K562 (cell line): ENCODE data around the gene TMEM184A. TPM values are rescaled to one million over a fixed set of nuclear protein-coding genes. Genes with fewer than 3 reads are reported as not detected.

Experiments
- ATAC-seq: fragments of 200-7000 bp; cut with Tn5 transposase; 3 replicates; pipeline ENCODE4 v1.9.1; 2020; ENCODE audit warnings: moderate library complexity
- BruUV-seq: library from RNA; stranded (reverse); fragments of 400-500 nt; replicated peaks from 2 replicates; lab custom pipeline; 2021; lab: Mats Ljungman, UMichigan
- CTCF ChIA-PET: fragments of 300-600 bp; formaldehyde crosslinking; extraction: SDS; loops from one replicate; lab custom pipeline; 2021; ENCODE audit warnings: low intra/inter-chr PET ratio; lab: Yijun Ruan, JAX
- POLR2A ChIA-PET: fragments of 300-600, 350-650 bp; sonication (Branson Sonifier 250); formaldehyde crosslinking; extraction: SDS; loops from one replicate; lab custom pipeline; 2021; ENCODE audit warnings: antibody characterized with exemption, inconsistent platforms; lab: Yijun Ruan, JAX
- DNase-seq, 4 experiments: peaks; one replicate each; pipeline versions ENCODE4 v3.0.0 to v3.0.0-alpha.2; 2011 to 2018; ENCODE audit warnings: low spot score in 3 of 4, mixed read lengths in 3 of 4; ENCODE audit errors: extremely low read depth in 1 of 4
- FAIRE-seq: peaks from 2 replicates; lab custom pipeline; 2011; peaks lifted over from hg19 to GRCh38; lab: Jason Lieb, UNC
- H2AFZ ChIP-seq: 2 replicates; pipeline ENCODE4 v1.6.0; 2011; ENCODE audit warnings: low read depth, low read length, control low read depth, inconsistent platforms
- H3K27ac ChIP-seq: fragments of 200-600 bp; 3 replicates; pipeline ENCODE4 v1.8.0; 2011; ENCODE audit warnings: low read depth, mild to moderate bottlenecking, control low read depth, inconsistent platforms, low read length, moderate library complexity, mixed read lengths; ENCODE audit errors: extremely low read depth
- H3K27me3 ChIP-seq, 2 experiments: fragments of 300-600 bp in 1 of 2; 2 replicates in 1 of 2; 3 replicates in 1 of 2; pipeline versions ENCODE4 v1.6.0 to v1.8.0; 2011; ENCODE audit warnings: inconsistent platforms in 2 of 2, low read length in 2 of 2, mild to moderate bottlenecking in 1 of 2, mixed read lengths in 1 of 2, moderate library complexity in 1 of 2; ENCODE audit not compliant: control insufficient read depth in 2 of 2, insufficient read depth in 2 of 2
- H3K36me3 ChIP-seq: fragments of 300-600 bp; 3 replicates; pipeline ENCODE4 v1.8.0; 2011; ENCODE audit warnings: mild to moderate bottlenecking, low read length, inconsistent platforms; ENCODE audit not compliant: control insufficient read depth, insufficient read depth
- H3K4me1 ChIP-seq, 2 experiments: fragments of 200-600 bp in 1 of 2; replicated peaks in 1 of 2; 2 replicates in 1 of 2; 3 replicates in 1 of 2; pipeline versions ENCODE4 v1.5.1 to v1.8.0; 2011; ENCODE audit warnings: inconsistent platforms in 2 of 2, low read length in 2 of 2, mild to moderate bottlenecking in 1 of 2, mixed read lengths in 1 of 2, moderate library complexity in 1 of 2; ENCODE audit not compliant: control insufficient read depth in 2 of 2, insufficient read depth in 2 of 2
- H3K4me2 ChIP-seq: 2 replicates; pipeline ENCODE4 v1.6.1; 2011; ENCODE audit warnings: low read length, control low read depth, inconsistent platforms, mixed read lengths; ENCODE audit not compliant: insufficient read depth
- H3K4me3 ChIP-seq: fragments of 200-600 bp; sonication (generic), shearing (Covaris generic); 2 replicates; pipeline ENCODE4 v1.5.1; 2016; ENCODE audit warnings: control low read depth, inconsistent platforms
- H3K79me2 ChIP-seq: fragments of 200-600 bp; 3 replicates; pipeline ENCODE4 v1.8.0; 2011; ENCODE audit warnings: low read length, inconsistent platforms; ENCODE audit not compliant: control insufficient read depth, insufficient read depth
- H3K9ac ChIP-seq, 2 experiments: 2 replicates each; pipeline versions ENCODE4 v1.6.0 to v1.6.1; 2011; ENCODE audit warnings: low read depth in 2 of 2, low read length in 2 of 2, control low read depth in 1 of 2, inconsistent platforms in 1 of 2, mild to moderate bottlenecking in 1 of 2, mixed read lengths in 1 of 2; ENCODE audit not compliant: insufficient read depth in 1 of 2
- H3K9me1 ChIP-seq: one replicate; pipeline ENCODE4 v1.6.0; 2011; ENCODE audit warnings: inconsistent platforms, mild to moderate bottlenecking, low read length, moderate library complexity; ENCODE audit not compliant: control insufficient read depth, insufficient read depth
- H3K9me3 ChIP-seq: replicated peaks from 2 replicates; pipeline ENCODE4 v1.5.1; 2011; ENCODE audit warnings: low read depth, low read length, inconsistent platforms; ENCODE audit not compliant: control insufficient read depth, insufficient read depth
- H4K20me1 ChIP-seq: replicated peaks from 2 replicates; pipeline ENCODE4 v1.6.1; 2011; ENCODE audit warnings: low read length, inconsistent platforms, mixed read lengths; ENCODE audit not compliant: control insufficient read depth, insufficient read depth
- ARNT ChIP-seq, 2 experiments: fragments of 450-650 bp; IDR thresholded peaks; 2 replicates each; pipeline ENCODE4 v1.6.1; 2016; ENCODE audit warnings: mild to moderate bottlenecking in 1 of 2
- EWSR1 ChIP-seq: fragments of 450-650 bp; IDR thresholded peaks from 2 replicates; pipeline ENCODE4 v1.6.1; 2018; ENCODE audit warnings: borderline replicate concordance, mild to moderate bottlenecking, low read depth, moderate library complexity; ENCODE audit not compliant: partially characterized antibody
- FIP1L1 ChIP-seq: fragments of 200-400 bp; formaldehyde crosslinking; IDR thresholded peaks from 2 replicates; pipeline ENCODE4 v1.6.1; 2018; ENCODE audit warnings: mild to moderate bottlenecking, low read depth, low read length; ENCODE audit not compliant: poor library complexity, severe bottlenecking
- HDAC3 ChIP-seq: fragments of 450-650 bp; IDR thresholded peaks from 2 replicates; pipeline ENCODE4 v1.6.1; 2018; ENCODE audit warnings: borderline replicate concordance, mild to moderate bottlenecking, moderate library complexity; ENCODE audit not compliant: partially characterized antibody
- MITF ChIP-seq: IDR thresholded peaks from 2 replicates; pipeline ENCODE4 v1.6.1; 2014; ENCODE audit warnings: antibody characterized with exemption
- NFYB ChIP-seq: IDR thresholded peaks from 2 replicates; pipeline ENCODE4 v1.6.1; 2011; ENCODE audit warnings: mild to moderate bottlenecking, moderate library complexity; ENCODE audit not compliant: insufficient read length; ENCODE audit errors: extremely low read depth
- POLR3A ChIP-seq: IDR thresholded peaks from 2 replicates; pipeline ENCODE4 v1.6.1; 2011; ENCODE audit warnings: borderline replicate concordance, mild to moderate bottlenecking, moderate library complexity; ENCODE audit not compliant: insufficient read length, insufficient read depth; ENCODE audit errors: extremely low read depth
- RNF219 ChIP-seq: fragments of 250-450 bp; sonication (Bioruptor Pico); IDR thresholded peaks from 2 replicates; pipeline ENCODE4 v1.5.0; 2022; ENCODE audit warnings: mild to moderate bottlenecking
- SMAD1 ChIP-seq: fragments of 150-350 bp; IDR thresholded peaks from 2 replicates; pipeline ENCODE4 v1.6.1; 2014; ENCODE audit warnings: low read length, low read depth; ENCODE audit not compliant: partially characterized antibody
- TAF1 ChIP-seq: IDR thresholded peaks from 2 replicates; pipeline ENCODE4 v1.6.1; 2011; ENCODE audit warnings: mild to moderate bottlenecking, low read length, moderate library complexity; ENCODE audit not compliant: insufficient read depth, control insufficient read depth, severe bottlenecking; ENCODE audit errors: extremely low read depth
- ZNF232 ChIP-seq: sonication (generic); formaldehyde crosslinking; IDR thresholded peaks from 2 replicates; pipeline ENCODE4 v1.8.0; 2022; ENCODE audit warnings: mild to moderate bottlenecking, missing genetic modification reagents
- ZNF518B ChIP-seq: fragments of 250-450 bp; sonication (Bioruptor Pico); IDR thresholded peaks from 2 replicates; pipeline ENCODE4 v1.5.0; 2021; ENCODE audit warnings: mild to moderate bottlenecking, moderate library complexity
- WGBS: fragments of 100-300 bp; shearing (Covaris generic); methylation state at CpG from one replicate; pipeline ENCODE4 v1.1.6; 2016; ENCODE audit warnings: low coverage, mixed read lengths; ENCODE audit not compliant: insufficient coverage; ENCODE audit errors: missing lambda C conversion rate; 5-methylcytosine and 5-hydroxymethylcytosine counted together
- in situ Hi-C: fragments of 300-500 bp; cut with MboI; formaldehyde crosslinking; loops from 4 replicates; pipeline ENCODE4 v1.15.0; 2018; ENCODE audit warnings: inconsistent platforms, mixed read lengths
- intact Hi-C: fragments of 100-400 bp; cut with micrococcal nuclease; formaldehyde crosslinking; loops from 2 replicates; pipeline ENCODE4 v1.14.2; 2022
- polyA plus RNA-seq, 8 experiments: library from polyadenylated mRNA; depleted of rRNA in 4 of 8; stranded (reverse) in 5 of 8; unstranded in 3 of 8; fragments of >200 nt; fragmentation: Nextera tagmentation in 2 of 8; fragmentation: Illumina TruSeq in 1 of 8; extraction: Ambion mirVana in 2 of 8; extraction: Trizol in 1 of 8; gene quantifications; 2 replicates each; pipeline versions ENCODE4 v1.2.1 to v1.2.3, GENCODE V29; 2011 to 2014; ENCODE audit warnings: inconsistent platforms in 1 of 8, missing spikeins in 1 of 8
- total RNA-seq, 7 experiments: library from RNA; depleted of rRNA in 6 of 7; stranded (reverse); fragments of >200 nt in 6 of 7; fragmentation: Illumina TruSeq in 2 of 7; extraction: Trizol in 2 of 7; gene quantifications; 2 replicates each; pipeline versions ENCODE4 v1.2.1 to v1.2.3, GENCODE V29; 2011 to 2021; ENCODE audit warnings: low replicate concordance in 1 of 7

The TMEM184A gene
- total and polyA plus RNA-seq, 9 of the 15 experiments (the other 6 are each of a cell fraction or from before 2014, with no cell fraction given): 0.10 to 0.18 (median 0.11) TPM; not detected in 6

- BruUV-seq: no TSS peak
- no peak overlapping the region; a peak in 1 of 4 replicates for H3K9ac ChIP-seq
- no peaks in the 10 kb centered on the region for H3K9me1 ChIP-seq
- 79% methylated on average over 10 of the region's 12 CpGs for WGBS
- in situ Hi-C loops (no loop called here), intact Hi-C loops (no loop called here)
- peaks cover 6% of the 10 kb centered on the region for H3K9me3 ChIP-seq
- no peaks in the 10 kb centered on the region for H4K20me1 ChIP-seq
- no peak for DNase-seq
- H3K27ac ChIP-seq: no peak overlapping the region
- peaks cover 8 to 40% of the 10 kb centered on the region in 2 experiments for H3K4me1 ChIP-seq
- FAIRE-seq: no peak
- ChIA-PET POLR2A (no interaction called here), CTCF (no interaction called here)
- H3K4me2 ChIP-seq: no peak overlapping the region
- H2AFZ ChIP-seq: no peak overlapping the region
- H3K27me3 ChIP-seq: peaks cover 0 to 19% of the 10 kb centered on the region in 2 experiments; a peak in 3 of 5 replicates
- no peaks in the 10 kb centered on the region for H3K79me2 ChIP-seq
- no peaks in the 10 kb centered on the region for H3K36me3 ChIP-seq
- ATAC-seq: no peak
- H3K4me3 ChIP-seq: no peak overlapping the region
- TF ChIP-seq HDAC3 (no peak), MITF (no peak), POLR3A (no peak), FIP1L1 (no peak), NFYB (no peak), RNF219 (CRISPR knock-in tag) (no peak), TAF1 (no peak), ARNT (IDR thresholded peaks at IDR 0.05) (no peak), ZNF518B (CRISPR knock-in tag) (no peak), EWSR1 (no peak), ZNF232 (CRISPR knock-in tag) (no peak), SMAD1 (no peak)
Measured at GRCh38 chr7:1514407-1514806, 41.6 kb downstream of the TMEM184A start.
